ENCODE results near the gene VAV3. TPM values are rescaled to one million over a fixed set of nuclear protein-coding genes. Genes with fewer than 3 reads are reported as not detected.
"Not testable (repeated sequence)": the region's sequence is repeated elsewhere in the genome, so short reads cannot be mapped to it uniquely, and the experiment has no call there.

VAV3 gene
- total RNA-seq, 1 donor from 2014 or later: 12.3 TPM

DNA sequence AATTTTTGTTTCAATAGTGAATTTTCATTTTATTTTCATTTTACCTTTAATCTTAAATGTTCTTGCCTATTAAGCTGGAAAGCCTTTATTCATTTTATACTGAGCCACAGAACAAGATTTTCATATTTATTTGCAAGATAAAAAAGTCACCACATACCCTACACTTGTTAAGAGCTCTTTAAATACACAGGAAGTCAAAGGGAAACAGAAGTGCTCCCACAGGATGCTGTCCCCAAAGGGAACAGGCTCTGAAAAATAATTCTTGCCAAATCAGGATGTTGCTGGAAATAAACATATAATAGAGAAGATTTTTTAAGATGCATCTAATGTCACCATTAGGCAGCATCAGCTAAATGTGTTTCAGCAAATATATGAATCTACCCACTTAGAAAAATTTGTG lies 113.6 kb downstream of the VAV3 start:
- TF ChIP-seq, protein P1, sequence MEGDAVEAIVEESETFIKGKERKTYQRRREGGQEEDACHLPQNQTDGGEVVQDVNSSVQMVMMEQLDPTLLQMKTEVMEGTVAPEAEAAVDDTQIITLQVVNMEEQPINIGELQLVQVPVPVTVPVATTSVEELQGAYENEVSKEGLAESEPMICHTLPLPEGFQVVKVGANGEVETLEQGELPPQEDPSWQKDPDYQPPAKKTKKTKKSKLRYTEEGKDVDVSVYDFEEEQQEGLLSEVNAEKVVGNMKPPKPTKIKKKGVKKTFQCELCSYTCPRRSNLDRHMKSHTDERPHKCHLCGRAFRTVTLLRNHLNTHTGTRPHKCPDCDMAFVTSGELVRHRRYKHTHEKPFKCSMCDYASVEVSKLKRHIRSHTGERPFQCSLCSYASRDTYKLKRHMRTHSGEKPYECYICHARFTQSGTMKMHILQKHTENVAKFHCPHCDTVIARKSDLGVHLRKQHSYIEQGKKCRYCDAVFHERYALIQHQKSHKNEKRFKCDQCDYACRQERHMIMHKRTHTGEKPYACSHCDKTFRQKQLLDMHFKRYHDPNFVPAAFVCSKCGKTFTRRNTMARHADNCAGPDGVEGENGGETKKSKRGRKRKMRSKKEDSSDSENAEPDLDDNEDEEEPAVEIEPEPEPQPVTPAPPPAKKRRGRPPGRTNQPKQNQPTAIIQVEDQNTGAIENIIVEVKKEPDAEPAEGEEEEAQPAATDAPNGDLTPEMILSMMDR (conservative IDR thresholded peaks at IDR 0.05): no peak
- H3K27me3 Mint-ChIP-seq: no peaks in the 10 kb centered on the region
- H3K4me1 Mint-ChIP-seq (ENCODE audit: unreplicated experiment): no peaks in the 10 kb centered on the region
- no peak overlapping the region for H3K4me3 Mint-ChIP-seq
- H3K36me3 Mint-ChIP-seq: no peaks in the 10 kb centered on the region
- H3K27ac Mint-ChIP-seq: no peak overlapping the region
- DNase-seq (ENCODE audit: extremely low spot score, unreplicated experiment): no peak
- H3K9me3 Mint-ChIP-seq: no peaks in the 10 kb centered on the region

- H3K4me1 Mint-ChIP-seq (ENCODE audit: unreplicated experiment); H3K27me3 Mint-ChIP-seq; H3K4me3 Mint-ChIP-seq; H3K9me3 Mint-ChIP-seq; H3K27ac Mint-ChIP-seq; DNase-seq (ENCODE audit: extremely low spot score, unreplicated experiment); H3K36me3 Mint-ChIP-seq: not testable (repeated sequence)
Measured at GRCh38 chr1:107844541-107845194, 120.3 kb downstream of the VAV3 start.

DNA sequence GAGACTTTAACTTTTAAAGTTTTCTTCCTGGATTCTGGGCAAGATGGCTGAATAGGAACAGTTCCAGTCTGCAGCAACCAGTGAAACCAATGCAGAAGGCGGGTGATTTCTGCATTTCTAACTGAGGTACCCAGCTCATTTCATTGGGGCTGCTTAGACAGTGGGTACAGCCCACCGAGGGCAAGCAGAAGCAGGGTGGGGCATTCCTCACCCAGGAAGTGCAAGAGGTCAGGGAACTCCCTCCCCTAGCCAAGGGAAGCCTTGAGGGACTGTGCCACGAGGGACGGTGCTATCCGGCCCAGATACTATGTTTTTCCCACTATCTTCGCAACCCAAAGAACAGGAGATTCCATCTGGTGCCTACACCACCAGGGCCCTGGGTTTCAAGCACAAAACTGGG lies 121.0 kb downstream of the VAV3 start:
- no peak for DNase-seq (ENCODE audit: extremely low spot score, unreplicated experiment)
- Mint-ChIP-seq H3K4me3 (no peak overlapping the region), H3K9me3 (peaks cover 6% of the 10 kb centered on the region), H3K4me1 (ENCODE audit: unreplicated experiment) (no peaks in the 10 kb centered on the region), H3K27me3 (no peaks in the 10 kb centered on the region), H3K27ac (no peak overlapping the region), H3K36me3 (no peaks in the 10 kb centered on the region)
- TF ChIP-seq, protein P1 (conservative IDR thresholded peaks at IDR 0.05): no peak

DNA sequence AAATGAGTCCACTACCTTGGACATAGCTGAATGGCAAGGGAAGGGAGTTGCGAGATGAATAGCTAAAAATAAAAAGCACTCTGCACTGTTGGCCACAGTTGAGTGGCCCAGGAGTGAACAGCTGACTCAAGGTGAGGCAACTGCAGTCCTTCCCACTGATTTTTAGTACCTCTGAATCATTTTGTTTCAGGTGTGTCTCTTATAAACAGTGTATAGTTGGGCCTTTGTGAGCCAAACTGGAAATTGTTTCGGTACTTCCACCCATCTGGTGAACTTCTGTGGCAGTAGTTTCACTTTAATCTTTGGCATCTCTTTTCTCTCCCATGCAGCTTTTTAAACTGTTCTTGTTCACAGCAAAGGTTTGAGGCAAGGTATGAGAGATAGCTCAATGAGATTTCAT lies 122.7 kb downstream of the VAV3 start:
- no peak overlapping the region for H3K4me3 Mint-ChIP-seq
- H3K27ac Mint-ChIP-seq: no peak overlapping the region
- TF ChIP-seq, protein P1 (conservative IDR thresholded peaks at IDR 0.05): no peak
- no peaks in the 10 kb centered on the region for H3K27me3 Mint-ChIP-seq
- no peaks in the 10 kb centered on the region for H3K4me1 Mint-ChIP-seq (ENCODE audit: unreplicated experiment)
- no peak for DNase-seq (ENCODE audit: extremely low spot score, unreplicated experiment)
- H3K9me3 Mint-ChIP-seq: peaks cover 10% of the 10 kb centered on the region
- H3K36me3 Mint-ChIP-seq: no peaks in the 10 kb centered on the region

GRCh38 chr1:107840725-107841124 lies 124.3 kb downstream of the VAV3 start:
- Mint-ChIP-seq H3K27me3 (no peaks in the 10 kb centered on the region), H3K4me1 (ENCODE audit: unreplicated experiment) (no peaks in the 10 kb centered on the region), H3K4me3 (no peak overlapping the region), H3K27ac (no peak overlapping the region), H3K9me3 (peaks cover 11% of the 10 kb centered on the region), H3K36me3 (no peaks in the 10 kb centered on the region)
- TF ChIP-seq, protein P1 (conservative IDR thresholded peaks at IDR 0.05): no peak
- no peak for DNase-seq (ENCODE audit: extremely low spot score, unreplicated experiment)

DNA sequence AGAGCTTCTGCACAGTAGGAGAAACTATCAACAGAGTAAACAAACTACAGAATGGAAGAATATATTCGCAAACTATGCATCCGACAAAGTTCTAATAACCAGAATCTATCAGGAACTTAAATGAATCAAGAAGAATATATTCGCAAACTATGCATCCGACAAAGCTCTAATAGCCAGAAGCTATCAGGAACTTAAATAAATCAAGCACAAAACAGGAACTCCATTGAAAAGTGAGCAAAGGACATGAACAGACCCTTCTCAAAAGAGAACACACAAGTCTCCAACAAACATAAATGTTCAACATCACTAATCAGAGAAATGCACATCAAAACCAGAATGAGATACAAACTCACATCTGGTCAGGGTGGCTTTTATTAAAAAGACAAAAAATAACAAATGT lies 126.9 kb downstream of the VAV3 start:
- Mint-ChIP-seq H3K9me3 (peaks cover 11% of the 10 kb centered on the region), H3K4me1 (ENCODE audit: unreplicated experiment) (no peaks in the 10 kb centered on the region), H3K36me3 (no peaks in the 10 kb centered on the region), H3K27me3 (no peaks in the 10 kb centered on the region), H3K27ac (no peak overlapping the region), H3K4me3 (no peak overlapping the region)
- DNase-seq (ENCODE audit: extremely low spot score, unreplicated experiment): no peak
- TF ChIP-seq, protein P1 (conservative IDR thresholded peaks at IDR 0.05): no peak
